HG03097 (cell line): ENCODE data around the gene RNF207.

ENCODE experiments used
- ATAC-seq: cut with Tn5 transposase; IDR thresholded peaks from one replicate; pipeline ENCODE4 v1.9.1; 2021; ENCODE audit not compliant: unreplicated experiment, low FRiP score

Gene RNF207

DNA sequence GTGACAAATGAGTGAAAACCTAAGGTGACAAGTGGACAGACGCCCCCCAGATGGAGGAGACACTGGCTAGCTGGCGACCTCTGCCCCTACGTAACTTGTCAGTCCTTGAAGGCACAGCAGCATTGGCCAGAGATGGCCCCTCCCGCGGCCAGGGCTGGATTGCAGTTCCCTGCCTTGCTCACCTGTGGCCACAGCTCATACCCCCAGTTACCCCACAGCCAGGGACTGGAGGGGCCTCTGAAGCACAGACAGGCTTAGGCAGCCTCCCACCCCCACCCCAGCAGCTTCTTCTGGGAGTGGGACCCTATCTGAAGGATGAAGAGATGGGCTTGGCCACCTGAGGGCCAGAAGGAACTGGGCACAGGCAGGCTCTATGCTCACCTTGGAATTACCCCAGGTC is 41.7 kb downstream of the RNF207 start:
- no peak for ATAC-seq

DNA sequence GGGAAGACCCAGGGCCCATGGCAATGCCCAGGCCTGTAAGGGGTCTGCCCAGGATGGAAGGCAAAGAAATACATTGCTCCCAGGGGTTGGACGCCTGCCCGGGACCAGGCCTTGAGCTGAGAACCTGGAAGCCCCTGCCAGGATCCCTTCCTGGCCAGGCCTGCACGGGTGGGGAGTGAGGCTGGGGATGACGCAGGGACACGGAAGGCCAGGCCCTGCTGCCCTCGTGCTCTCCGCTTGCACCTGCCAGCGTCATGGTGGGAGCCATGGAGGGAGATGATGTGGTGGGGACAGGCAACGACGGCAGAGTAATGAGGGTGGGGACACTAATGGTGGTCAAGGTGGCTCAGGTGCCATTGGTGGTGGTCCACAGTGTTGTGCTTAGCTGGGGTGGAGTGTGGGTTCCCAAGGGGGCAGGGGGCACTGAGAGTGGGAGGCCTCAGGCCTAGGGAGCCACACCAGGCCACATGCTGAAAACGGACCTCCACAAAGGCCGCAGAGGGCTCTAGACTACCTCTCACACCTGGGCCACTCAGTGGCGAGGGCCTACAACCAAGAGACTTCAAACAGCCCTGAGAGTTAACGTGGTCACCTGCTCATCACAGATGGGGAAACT is 42.4 kb downstream of the RNF207 start:
- ATAC-seq, result no peak

DNA sequence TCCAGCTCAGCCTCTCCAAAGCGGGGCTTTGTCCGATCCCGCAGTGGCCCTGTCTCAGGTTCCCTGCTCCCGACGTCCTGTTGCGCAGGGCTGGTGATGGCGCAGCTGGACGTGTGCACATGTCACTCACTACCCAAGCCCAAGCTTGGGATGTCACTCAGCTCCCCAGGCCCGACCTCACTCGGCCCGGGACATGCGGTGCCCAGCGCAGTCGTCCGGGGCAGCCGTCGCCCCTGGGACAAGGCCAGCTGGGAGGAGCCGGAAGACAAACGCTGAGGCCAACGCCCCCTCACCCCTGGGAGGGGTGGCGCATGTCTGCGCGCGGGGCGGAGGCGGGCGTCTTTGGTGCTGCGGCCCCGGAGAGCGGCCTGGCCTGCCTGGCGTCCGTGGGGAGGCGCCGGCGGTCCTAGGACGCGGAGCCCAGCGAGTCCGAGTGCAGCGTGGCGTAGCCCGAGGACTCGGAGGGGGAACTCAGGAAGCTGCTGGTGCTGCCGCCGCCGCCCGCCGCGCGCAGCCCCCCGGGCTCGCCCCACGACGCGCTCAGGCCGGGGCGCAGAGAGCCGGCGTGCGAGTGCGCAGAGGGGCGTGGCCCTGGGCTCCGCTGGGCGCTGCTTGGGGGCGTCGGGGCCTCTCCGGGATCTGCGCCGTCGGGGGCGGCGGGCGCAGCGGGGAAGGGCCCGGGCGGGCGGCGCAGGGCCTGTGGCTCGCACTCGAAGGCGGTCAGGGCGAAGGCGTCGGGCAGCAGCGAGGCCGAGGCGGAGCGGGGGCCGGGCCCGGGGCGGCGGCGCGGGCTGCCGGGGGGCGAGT is 43.2 kb downstream of the RNF207 start:
- ATAC-seq, result no peak

DNA sequence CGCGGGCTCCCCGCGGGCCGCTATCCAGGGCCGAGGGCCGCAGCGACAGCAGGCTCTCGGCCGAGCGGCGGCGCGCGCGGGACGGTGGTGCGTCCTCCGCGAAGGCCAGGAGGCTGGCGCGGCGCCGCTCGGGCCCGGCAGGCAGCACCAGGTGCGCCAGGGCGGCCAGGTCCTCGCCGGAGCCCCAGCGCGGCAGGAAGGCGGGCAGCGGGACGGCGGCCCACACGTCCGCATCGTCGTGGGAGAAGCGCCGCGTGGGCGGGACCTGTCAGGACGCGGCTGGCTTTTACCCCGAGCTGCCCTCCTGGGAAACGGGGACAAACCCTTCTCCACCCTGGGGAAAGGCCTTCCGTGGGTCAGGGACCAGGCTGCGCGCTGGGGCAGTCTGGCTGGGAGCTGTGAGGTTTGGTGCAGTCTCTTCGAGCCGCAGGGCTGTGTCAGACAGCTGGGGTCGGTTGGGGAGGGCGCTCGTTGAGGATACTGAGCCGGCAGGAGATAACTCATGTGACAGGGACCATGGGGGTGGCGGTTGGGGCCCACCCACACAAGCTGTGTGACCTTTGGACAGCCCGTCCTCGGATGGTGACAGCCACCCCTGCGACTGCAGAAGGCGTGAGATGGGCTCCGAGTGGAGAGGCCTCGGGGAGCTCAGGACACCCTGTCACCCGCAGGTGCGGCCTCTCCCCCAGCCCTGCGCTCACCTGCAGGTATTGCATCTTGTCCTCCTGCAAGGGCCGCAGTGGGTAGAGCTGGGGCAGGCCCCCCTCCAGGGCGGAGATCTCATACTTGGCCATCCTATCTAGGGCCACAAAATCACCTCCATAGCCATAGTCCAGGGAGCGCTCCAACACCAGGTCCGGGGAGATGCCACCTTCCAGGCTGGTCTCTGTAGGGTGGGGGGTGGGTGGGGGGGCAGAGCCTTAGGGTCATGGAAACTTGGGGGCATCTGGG is 44.1 kb downstream of the RNF207 start:
- ATAC-seq, result no peak

DNA sequence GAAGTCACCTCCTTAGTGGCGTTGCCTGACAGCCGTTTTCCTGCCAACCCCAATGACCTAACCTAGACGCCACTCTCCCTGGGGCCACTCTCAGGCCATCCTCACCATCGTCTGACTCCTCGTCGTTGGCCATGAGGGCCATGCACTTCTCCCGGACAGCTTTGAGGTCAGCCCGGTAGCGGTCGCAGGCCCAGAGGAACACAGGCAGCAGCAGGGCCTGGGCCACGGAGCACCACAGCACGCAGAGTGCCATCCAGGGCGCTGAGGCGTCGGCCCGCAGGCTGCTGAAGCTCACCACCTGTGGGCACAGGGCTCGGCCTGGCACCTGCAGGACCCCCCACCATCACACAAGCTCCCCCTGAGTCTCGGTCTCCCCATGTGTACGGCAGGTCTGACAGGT is 45.3 kb downstream of the RNF207 start:
- ATAC-seq, result no peak

DNA sequence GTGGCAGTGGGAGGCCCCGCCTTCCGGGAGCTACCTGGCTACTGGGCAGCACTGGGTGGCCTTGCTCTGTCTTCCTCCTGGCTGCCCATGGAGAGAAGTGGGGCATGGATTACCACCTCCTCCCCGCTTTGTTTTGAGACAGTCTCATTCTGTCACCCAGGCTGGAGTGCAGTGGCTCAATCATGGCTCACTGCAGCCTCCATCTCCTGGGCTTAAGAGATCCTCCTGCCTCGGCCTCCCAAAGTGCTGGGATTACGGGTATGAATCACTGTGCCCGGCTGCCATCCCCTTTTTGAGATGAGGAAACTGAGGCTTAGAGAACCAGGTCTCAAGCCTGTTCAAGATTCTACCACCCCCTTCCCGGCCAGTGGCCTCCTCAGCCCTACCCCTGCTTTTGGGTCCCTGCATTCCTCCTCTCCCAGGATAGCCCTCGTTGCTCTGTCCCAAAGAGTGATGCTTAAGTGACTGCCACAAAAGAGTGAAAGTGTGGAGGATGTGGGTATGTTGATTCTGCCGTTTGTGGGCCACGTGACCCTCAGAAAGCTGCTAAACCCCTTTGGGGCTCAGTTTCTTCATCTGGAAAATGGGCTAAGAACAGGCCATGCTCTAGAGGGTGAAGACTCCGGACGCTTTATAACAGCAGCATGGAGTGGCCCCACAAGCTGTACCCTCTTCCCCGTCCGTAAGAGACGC is 45.9 kb downstream of the RNF207 start:
- ATAC-seq, result no peak

DNA sequence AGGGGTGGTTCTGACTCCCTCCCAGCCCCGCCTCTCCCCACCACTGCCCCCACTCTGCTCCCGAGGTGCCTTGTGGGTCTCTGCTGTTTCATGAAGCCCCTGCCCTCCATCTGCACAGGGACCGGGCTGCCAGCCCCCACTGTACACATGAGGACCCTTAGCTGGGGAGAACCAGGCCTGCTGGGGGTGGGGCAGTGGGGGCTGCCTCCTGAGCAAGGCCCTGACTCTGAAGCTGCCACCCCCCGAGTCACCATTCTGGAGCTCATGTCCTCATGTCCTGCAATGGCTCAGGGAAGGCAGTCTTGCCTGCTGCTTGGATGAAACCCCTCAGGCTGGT is 46.4 kb downstream of the RNF207 start:
- no peak for ATAC-seq

DNA sequence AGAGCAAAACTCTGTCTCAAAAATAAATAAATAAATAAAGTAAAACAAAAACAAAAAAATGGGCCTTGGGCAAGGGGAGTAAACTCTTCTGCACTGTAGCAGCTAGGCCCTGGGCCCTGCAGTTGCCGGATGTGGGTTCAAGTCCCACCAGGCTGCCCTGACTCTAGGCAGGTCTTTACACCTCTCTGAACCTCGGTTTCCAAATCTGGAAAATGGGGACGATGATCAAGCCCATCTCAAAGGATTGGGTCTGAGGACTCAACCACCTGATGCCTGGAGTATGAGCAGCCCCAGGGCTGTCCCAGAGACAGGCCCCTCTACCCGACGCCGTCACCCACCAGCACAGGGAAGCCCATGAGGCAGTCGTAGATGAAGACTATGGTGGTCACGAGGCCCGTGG is 47.5 kb downstream of the RNF207 start:
- no peak for ATAC-seq

DNA sequence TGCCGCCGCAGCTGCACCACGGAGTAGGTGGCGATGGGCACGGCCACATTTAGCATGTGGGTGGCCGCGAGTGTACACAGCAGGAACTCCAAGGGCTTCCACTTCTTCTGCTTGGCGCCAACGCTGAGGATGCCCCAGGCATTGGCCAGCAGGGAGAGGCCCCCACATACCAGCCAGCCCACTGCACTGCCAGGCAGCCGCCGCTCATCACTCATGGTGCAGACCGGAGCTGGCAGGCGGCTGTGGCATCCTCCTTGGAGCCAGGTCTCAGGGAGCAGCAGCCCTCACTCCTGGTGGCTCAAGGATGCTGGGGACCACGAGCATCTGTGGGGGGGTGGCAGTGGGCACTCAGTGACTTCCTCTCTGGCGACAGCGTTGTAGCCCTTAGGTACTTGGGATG is 48.8 kb downstream of the RNF207 start:
- ATAC-seq, result no peak

DNA sequence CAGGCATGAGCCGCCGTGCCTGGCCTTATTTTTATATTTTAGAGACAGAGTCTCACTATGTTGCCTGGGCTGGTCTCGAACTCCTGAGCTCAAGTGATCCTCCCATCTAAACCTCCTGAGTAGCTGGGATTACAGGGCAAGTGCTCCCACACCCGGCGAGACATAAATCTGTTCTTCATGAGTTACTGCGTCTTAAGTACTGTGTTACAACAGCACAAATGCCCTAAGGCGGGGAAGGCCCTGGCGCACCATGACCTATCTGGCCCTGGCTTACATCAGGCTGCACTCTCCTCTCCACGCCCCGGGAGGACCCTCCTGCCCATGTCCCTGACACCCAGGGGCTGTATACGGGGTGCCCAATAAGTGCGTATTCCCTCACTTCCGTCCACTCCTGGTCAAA is 50.7 kb downstream of the RNF207 start:
- ATAC-seq, result no peak

DNA sequence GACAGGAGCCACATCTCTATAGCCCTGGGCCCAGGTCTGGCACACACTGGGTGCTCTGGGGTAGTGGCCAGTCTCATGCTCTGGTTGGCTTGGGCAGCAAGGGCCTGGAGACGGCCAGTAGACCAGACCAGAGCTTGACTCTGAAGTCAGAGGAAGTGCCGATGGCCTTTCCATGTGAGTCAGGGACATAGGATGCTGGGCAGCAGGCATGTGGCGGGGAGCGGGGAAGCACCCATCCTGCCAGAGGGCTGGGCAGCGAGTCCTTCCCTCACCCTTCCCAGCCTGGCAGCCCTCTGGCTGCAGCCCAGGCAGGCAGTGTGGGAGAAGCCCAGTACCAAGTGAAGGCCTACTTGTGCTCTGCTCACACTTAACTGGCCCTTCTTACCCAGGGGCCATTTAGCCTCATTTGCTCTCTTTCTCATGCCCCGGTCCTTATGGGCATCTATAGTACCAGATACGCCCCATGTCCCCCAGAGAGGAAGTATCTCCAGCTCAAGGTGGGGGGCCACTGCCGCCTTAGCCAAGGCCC is 51.7 kb downstream of the RNF207 start:
- no peak for ATAC-seq

DNA sequence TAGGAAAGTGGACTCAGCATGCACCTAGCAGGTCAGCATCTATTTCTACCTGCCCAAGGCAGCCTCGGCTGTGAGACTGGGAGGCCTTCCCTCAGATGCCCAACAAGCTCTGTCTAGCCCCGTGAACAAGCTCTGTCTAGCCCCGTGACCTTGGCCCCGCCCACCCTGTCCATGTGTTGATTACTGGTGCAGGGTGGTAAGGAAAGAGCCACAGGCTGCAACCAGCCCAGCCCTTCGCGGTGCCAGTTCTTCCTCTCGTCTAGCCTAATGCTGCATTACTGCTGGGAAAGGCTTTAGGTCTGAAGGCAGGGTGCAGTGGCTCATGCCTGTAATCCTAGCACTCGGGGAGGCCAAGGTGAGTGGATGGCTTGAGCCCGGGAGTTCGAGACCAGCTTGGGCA is 52.8 kb downstream of the RNF207 start:
- ATAC-seq, result no peak

DNA sequence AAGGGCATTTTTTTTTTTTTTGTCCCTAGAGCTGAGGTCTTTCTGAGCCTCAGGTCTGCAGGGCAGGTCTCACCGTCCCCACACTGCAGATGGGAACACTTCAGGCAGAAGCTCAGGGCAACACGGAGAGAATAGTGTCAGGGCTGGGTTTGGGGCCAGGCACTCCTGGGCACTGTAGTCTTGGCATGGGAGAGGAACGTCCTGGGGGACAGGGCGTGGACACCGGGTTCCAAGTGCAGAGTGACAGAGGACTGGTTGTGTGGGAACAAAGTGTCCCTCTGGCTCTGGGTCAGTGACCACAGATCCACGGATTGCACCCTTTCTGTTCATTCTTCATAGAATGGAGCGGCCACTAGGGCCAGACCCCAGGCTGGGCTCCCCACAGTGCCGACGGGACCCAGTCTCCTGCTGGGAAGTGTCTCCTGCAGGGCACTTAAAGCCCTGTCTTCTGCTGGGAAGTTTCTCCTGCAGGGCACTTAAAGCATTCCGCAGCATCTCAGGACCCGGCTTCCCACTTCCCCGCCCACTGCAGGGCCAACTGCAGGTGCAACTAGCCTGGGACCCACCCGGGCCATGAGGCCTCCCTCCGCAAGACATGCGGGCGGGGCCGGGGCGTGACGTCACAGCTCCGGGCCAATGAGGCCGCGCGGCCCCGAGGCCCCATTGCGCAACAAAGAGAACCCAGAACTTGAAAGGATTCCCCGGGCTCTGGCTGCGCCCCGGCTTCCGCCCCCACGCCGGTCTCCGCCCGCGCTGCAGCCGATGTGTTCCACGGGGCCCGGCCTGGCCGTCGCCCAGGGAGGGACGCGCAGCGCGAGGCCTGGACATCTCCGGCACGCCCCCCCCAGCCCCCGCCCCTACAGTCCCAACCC is 53.8 kb downstream of the RNF207 start:
- ATAC-seq, result no peak

DNA sequence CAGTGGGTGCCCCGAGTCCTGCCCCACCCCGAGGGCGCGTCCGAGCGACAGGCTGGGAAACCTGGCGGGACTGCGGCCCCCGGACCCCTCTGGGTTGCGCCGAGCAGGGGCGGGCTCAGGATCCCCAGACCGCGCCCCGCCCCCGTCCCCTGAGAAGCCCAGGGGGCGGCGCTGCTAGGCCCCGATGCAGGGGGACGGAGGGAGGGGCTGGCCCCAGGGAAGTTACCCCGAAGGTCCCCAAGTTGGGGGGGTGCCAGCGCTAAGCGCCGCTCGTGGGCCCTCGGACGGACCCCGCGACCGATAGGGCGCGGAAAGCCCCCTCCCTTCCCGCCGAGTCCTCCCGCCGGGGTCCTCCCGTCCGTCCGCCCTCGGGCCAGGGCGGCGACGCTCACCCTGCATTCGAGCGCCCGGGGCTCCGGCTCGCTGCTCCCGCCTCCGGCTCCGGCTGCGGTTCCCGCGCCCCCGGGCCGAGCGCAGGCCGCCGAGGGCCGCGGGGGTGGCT is 54.6 kb downstream of the RNF207 start:
- no peak for ATAC-seq

DNA sequence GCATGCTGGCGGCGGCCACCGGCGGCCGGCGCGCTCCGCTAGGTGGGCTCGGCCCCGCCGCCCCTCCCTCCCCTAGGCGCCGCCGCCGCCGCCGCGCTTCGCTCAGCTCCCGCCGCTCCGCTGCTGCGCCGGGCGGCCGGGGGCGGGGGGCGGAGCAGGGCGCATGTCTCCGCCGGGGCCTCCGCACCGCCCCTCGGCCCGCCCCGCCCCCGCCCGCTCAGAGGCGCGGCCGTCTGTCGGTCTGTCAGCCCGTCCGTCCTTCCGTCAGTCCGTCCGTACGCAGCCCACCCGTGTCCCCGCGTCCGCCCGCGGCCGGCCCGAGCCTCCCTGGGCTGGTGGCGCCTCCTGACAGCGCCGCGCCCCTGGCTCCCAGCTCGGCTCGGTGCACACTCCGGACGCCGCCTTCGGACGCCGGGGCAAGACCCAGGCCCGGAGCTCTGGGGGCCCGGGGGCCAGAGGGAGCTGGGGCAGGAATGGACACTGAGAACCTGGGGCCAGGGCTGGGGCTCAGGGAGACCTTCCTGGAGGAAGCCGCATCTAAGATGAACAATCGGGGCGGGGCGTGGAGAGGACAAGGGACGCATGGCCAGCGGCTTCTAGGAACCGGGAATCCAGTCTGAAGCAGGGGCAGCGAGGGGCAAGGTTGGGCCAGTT is 55.2 kb downstream of the RNF207 start, which contains the start of gene GPR153:
GPR153 (minus strand) TSS at position 138 of the 654 bp plus-strand sequence. CDS start 6,193 bp downstream, outside the sequence.
- ATAC-seq, result no peak

DNA sequence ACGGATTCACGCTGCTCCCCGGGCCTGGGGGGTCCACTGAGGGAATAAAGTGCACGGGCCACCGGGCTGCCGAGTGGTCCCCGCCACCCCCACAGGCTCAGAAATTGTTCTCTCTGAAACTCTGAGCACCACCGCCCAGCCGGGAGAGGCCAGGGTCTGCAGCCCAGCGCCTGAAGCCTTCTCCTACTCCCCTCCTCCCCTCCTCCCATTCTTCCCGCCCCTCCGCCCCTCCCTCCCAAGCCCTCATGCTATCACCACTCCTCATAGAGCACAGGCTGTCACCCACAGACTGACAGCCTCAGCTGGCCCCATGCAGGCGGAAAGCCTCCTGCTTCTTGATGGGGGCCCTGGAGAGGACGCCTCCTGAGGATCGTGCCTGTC is 55.7 kb downstream of the RNF207 start:
- ATAC-seq, result no peak

DNA sequence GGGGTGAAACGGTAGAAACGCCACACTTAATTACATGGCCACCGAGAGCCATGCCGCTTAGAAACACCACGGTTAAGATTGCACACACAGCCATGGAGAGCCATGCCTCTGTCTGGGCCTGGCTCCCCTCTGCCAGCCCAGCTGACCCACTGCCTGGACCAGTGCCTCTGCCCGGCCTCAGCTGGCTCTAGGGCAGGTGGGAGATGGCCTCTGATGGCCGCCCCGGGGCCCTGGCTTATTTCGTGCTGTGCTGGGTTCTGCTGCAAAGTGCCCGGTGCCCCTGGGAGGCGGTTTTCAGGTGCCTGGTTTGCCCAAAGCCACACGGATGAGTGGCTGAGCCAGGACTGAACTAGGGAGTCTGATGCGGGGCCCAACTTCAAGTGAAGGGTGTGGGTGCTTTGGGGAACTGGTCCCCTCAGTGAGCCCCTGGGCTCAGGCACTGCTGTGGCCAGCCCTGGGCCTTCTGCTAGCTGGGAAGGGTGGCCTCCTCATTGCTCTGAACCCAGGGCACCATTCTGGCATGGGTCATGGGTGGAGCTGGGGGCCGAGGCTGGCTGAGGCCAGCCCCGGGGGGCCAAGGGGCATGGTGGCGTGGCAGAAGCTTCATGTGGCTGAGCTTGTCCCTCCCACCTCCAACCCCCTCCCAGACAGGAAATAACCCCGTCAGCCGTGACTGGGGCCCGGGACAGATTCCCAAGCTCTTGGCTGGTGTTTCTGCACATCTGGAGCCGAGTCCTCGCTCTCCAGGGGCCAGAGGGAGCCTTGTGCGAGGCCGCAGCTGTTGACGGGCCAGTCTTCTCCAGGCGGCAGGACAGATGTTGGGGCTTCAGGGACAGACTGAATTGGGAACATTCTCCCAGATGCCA is 56.9 kb downstream of the RNF207 start:
- ATAC-seq, result no peak

DNA sequence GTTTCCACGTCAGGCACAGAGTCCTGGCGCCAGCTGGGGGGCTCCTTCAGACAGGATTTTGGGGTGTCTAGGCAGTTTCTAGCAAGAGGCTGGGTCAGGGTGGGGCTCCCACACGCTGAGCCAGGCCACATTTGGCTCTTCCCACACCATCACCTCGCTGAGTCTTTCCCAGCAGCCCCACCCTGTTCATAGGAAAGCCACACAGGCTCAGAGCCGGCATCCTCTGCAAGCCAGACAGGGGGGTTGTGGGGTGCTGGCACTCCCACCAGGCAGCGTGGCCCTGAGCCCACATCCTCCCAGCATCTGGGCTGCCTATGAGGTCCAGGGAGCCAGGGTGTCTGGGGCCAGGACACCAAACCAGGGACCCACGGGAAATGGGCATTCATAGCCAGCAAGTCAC is 57.8 kb downstream of the RNF207 start:
- ATAC-seq, result no peak
